Karpas-422 (cell line): ENCODE measurements around the gene RPS2. TPM values are rescaled to one million over a fixed set of nuclear protein-coding genes. Genes with fewer than 3 reads are reported as not detected.
A peak's percentile ranks its signal among the peaks of the same experiment; 100 is the strongest.

Experiments used
- DNase-seq: peaks from one replicate; pipeline ENCODE4 v3.0.0-alpha.2; 2015
- H2AFZ ChIP-seq: fragments of 200-600 bp; sonication (generic); 2 replicates; pipeline ENCODE4 v1.6.1; 2014; ENCODE audit warnings: antibody characterized with exemption, low read length, mixed read lengths
- H3K27ac ChIP-seq: fragments of 200-600 bp; sonication (generic); 2 replicates; pipeline ENCODE4 v1.5.1; 2014; ENCODE audit warnings: mild to moderate bottlenecking, low read length, moderate library complexity
- H3K27me3 ChIP-seq: fragments of 200-600 bp; sonication (generic); 2 replicates; pipeline ENCODE4 v1.6.1; 2014; ENCODE audit warnings: low read length, mixed read lengths
- H3K36me3 ChIP-seq: fragments of 200-600 bp; sonication (generic); 2 replicates; pipeline ENCODE4 v1.6.1; 2014; ENCODE audit warnings: low read length, mixed read lengths; ENCODE audit not compliant: insufficient read depth
- H3K4me1 ChIP-seq: fragments of 200-600 bp; sonication (generic); 2 replicates; pipeline ENCODE4 v1.6.1; 2014; ENCODE audit warnings: mild to moderate bottlenecking, low read length, mixed read lengths
- H3K4me2 ChIP-seq: fragments of 200-600 bp; sonication (generic); 2 replicates; pipeline ENCODE4 v1.6.1; 2014; ENCODE audit warnings: low read length, low read depth, mild to moderate bottlenecking; ENCODE audit not compliant: poor library complexity, severe bottlenecking
- H3K4me3 ChIP-seq: fragments of 200-600 bp; sonication (generic); 2 replicates; pipeline ENCODE4 v1.5.1; 2014; ENCODE audit warnings: mild to moderate bottlenecking, antibody characterized with exemption, low read length, mixed read lengths
- H3K79me2 ChIP-seq: fragments of 200-600 bp; sonication (generic); 2 replicates; pipeline ENCODE4 v1.6.1; 2014; ENCODE audit warnings: mild to moderate bottlenecking, low read length, mixed read lengths
- H3K9ac ChIP-seq: fragments of 200-600 bp; sonication (generic); 2 replicates; pipeline ENCODE4 v1.6.0; 2014; ENCODE audit warnings: low read length
- H3K9me2 ChIP-seq: fragments of 200-600 bp; sonication (generic), shearing (Covaris generic); replicated peaks from 2 replicates; pipeline ENCODE4 v1.6.0; 2014; ENCODE audit warnings: mild to moderate bottlenecking, low read length, moderate library complexity; ENCODE audit not compliant: insufficient read depth
- H3K9me3 ChIP-seq: fragments of 300-700, 200-600 bp; sonication (generic); 2 replicates; pipeline ENCODE4 v1.6.1; 2014; ENCODE audit warnings: low read length, mixed read lengths
- H4K20me1 ChIP-seq: fragments of 200-600 bp; sonication (generic); 2 replicates; pipeline ENCODE4 v1.6.1; 2014; ENCODE audit warnings: mild to moderate bottlenecking, antibody characterized with exemption, low read length, low read depth; ENCODE audit not compliant: insufficient read depth
- total RNA-seq: library from RNA; depleted of rRNA; stranded (reverse); fragments of >200 nt; shearing (Covaris generic); gene quantifications from 2 replicates; pipeline ENCODE4 v1.2.3, GENCODE V29; 2014; ENCODE audit warnings: low replicate concordance

RPS2 gene
- total RNA-seq, 1 experiment from 2014 or later = 3,837 TPM

GRCh38 chr16:1946495-1947368 lies 17.9 kb downstream of the RPS2 start:
- Histone ChIP-seq H3K79me2 (no peaks in the 10 kb centered on the region), H2AFZ (no peak overlapping the region), H3K9me3 (no peaks in the 10 kb centered on the region), H3K36me3 (no peaks in the 10 kb centered on the region), H3K27me3 (no peaks in the 10 kb centered on the region), H3K4me1 (peaks cover 17% of the 10 kb centered on the region), H3K9me2 (no peaks in the 10 kb centered on the region), H3K4me3 (no peak overlapping the region), H3K4me2 (no peak overlapping the region), H4K20me1 (no peaks in the 10 kb centered on the region; the same call in 1 of the 2 replicates), H3K27ac (no peak overlapping the region), H3K9ac (no peak overlapping the region)
- no peak for DNase-seq

DNA sequence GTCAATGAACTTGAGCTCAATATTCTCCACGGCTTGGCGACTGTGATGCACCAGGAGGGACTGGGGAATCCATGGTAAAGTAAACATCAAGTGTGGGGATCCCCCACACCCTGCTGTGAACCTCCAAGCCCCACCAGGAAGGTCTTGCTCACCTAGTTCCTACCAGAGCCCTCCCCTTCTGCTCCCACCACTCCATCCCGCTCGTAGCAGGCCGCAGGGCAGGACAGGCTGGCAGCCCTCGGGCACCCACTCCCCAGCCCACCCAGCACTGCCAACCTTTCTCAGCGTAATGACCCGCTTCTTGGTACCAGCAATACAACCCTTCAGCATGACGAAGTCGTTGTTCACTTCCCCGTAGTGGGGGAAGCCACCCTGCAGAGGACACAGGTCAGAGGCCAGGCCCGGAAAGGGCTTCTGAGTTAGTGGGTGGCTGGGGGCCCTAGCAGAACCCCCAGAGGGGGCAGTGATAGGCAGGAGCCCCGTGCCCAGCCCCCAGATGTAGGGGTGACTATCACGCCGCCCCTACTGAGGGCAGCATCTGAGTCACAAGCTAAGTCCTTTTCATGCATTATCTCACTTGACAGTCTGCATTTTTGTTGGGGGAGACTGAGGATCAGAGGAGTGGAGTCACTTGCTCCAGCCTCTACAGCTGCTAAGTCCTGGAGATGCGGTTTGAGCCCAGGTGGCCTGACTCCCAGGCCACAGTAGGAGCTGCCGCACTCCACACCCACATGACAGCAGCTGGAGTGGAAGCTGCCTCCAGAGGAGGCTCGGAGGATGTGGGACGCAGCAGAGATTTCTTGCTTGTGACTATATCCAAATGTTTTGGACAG lies 18.9 kb downstream of the RPS2 start:
- Histone ChIP-seq H3K27ac (no peak overlapping the region), H2AFZ (no peak overlapping the region), H3K4me1 (peaks cover 21% of the 10 kb centered on the region), H3K27me3 (no peaks in the 10 kb centered on the region), H4K20me1 (no peaks in the 10 kb centered on the region; the same call in 1 of the 2 replicates), H3K36me3 (no peaks in the 10 kb centered on the region), H3K4me2 (no peak overlapping the region), H3K9me2 (no peaks in the 10 kb centered on the region), H3K9ac (no peak overlapping the region), H3K4me3 (no peak overlapping the region), H3K9me3 (no peaks in the 10 kb centered on the region), H3K79me2 (no peaks in the 10 kb centered on the region)
- no peak for DNase-seq

- no peak overlapping the region for H2AFZ ChIP-seq
- H3K27me3 ChIP-seq = no peaks in the 10 kb centered on the region
- H3K9me3 ChIP-seq = no peaks in the 10 kb centered on the region
- DNase-seq = no peak
- no peaks in the 10 kb centered on the region for H3K36me3 ChIP-seq
- peaks cover 21% of the 10 kb centered on the region for H3K4me1 ChIP-seq
- H3K79me2 ChIP-seq = no peaks in the 10 kb centered on the region
- no peak overlapping the region for H3K27ac ChIP-seq
- no peak overlapping the region for H3K9ac ChIP-seq
- H3K4me2 ChIP-seq = no peak overlapping the region
- H3K9me2 ChIP-seq = no peaks in the 10 kb centered on the region
- H3K4me3 ChIP-seq = no peak overlapping the region
- H4K20me1 ChIP-seq = no peaks in the 10 kb centered on the region; the same call in 1 of the 2 replicates
Measured at GRCh38 chr16:1944612-1945199, 19.9 kb downstream of the RPS2 start.

DNA sequence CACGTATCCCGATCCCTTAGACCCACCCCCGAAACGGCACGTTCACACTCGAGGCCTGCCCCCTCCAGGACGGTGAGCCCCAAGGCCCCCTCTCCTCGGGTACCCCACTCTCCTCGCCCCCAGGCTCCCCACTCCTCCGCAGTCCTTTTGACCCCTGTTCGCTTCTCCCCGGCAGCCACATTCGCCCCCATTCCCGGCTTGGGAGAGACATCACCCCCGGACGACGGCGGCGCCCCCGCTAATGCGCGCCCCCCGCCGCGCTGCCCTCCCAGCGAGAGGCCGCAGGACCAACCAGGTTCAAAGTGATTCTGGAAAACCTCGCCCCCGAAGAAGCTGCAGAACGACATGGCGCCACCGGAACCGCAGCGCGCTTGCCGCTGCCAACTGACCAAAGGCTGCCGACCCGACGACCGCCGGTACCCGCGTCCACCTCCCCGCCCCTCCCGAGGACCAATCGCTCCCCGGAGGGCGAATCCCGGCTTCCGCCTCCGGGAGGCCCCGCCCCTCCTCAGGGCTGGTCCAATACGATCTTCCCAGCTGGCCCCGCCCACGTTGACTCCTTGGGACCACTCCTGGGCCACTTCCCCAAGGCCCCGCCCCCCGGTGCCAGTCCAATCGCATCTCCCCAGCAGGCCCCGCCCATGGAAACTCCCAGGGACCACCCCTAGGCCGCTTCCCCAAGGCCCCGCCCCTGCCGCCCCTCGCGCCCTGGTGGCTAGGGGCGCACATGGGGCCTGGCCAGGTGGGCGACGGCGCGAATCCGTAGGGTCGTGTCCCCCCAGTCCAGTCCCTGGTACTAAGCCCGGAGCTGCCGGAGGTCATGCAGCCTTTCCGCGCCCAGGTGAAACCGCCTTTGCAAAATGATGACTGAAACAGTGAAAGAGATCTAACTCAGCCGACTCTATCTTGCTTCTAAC lies 21.6 kb downstream of the RPS2 start, which contains the start of gene MSRB1:
Gene MSRB1 (minus strand): TSS at position 390 of the 917 bp plus-strand sequence. CDS start 43 bp downstream, at position 347.
- Histone ChIP-seq H3K79me2 (no peaks in the 10 kb centered on the region), H3K4me1 (peaks cover 21% of the 10 kb centered on the region), H2AFZ (peak within 1 kb of the TSS; percentile 98), H3K4me2 (peak within 1 kb of the TSS; percentile 94), H3K9me3 (no peaks in the 10 kb centered on the region), H3K9ac (peak within 1 kb of the TSS; percentile 92), H3K4me3 (peak within 1 kb of the TSS; percentile 96), H3K27me3 (no peaks in the 10 kb centered on the region), H4K20me1 (no peaks in the 10 kb centered on the region; the same call in 1 of the 2 replicates), H3K9me2 (no peaks in the 10 kb centered on the region), H3K36me3 (no peaks in the 10 kb centered on the region), H3K27ac (peak within 1 kb of the TSS; percentile 58)
- DNase-seq = peak; percentile 100

GRCh38 chr16:1942047-1942809 lies 22.4 kb downstream of the RPS2 start:
- DNase-seq = peak; percentile 83
- H3K4me2 ChIP-seq = peak overlapping the region; percentile 94
- H3K9ac ChIP-seq = peak overlapping the region; percentile 92
- no peaks in the 10 kb centered on the region; the same call in 1 of the 2 replicates for H4K20me1 ChIP-seq
- H3K4me3 ChIP-seq = peak overlapping the region; percentile 96
- no peaks in the 10 kb centered on the region for H3K27me3 ChIP-seq
- H3K79me2 ChIP-seq = no peaks in the 10 kb centered on the region
- peak overlapping the region; percentile 58 for H3K27ac ChIP-seq
- H3K4me1 ChIP-seq = peaks cover 21% of the 10 kb centered on the region
- no peaks in the 10 kb centered on the region for H3K9me2 ChIP-seq
- H3K36me3 ChIP-seq = no peaks in the 10 kb centered on the region
- peak overlapping the region; percentile 98; the same call in 1 of the 2 replicates for H2AFZ ChIP-seq
- no peaks in the 10 kb centered on the region for H3K9me3 ChIP-seq

DNA sequence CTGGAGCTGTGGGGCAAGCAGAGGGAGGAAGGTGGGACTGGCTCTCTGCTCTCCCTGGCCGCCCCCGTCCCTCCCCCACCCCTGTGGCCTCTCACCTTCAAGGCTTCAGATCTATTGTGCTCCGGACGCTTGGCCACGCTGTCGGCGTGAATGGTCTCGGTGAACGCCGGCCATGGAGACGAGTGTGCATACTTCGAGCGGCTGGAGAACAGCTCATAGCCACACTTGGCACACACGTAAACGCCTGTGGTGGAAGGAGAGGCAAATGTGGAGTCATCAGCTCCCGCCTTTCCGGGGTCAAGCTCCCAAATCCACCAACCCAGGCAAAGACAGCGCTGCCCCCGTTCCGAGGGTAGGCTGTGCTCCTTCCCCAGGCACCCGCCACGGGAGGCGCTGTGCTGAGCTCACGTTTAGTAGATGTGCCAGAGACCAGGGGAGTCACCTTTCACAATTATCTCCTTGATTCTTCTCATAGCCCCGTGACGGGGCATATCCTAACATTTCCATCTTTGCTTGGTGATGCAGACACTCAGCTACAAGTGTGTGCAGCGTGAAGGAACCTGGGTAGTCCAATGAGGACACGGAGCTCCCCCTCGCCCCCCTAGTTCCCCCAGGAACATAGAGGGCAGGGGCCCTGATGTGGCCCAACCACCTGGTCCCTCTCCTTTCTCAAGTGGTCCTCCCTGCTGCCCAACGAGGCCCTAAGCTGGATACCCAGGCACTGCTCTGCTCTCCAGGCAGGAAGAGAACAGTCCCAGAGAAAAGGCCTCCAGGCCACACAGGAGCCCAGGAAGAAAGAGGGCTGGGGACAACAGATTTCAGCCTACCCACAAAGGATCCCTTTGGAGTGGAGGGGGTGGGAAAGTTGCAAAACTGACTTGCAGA lies 23.2 kb downstream of the RPS2 start:
- Histone ChIP-seq H3K9ac (peak overlapping the region; percentile 92), H3K4me3 (peak overlapping the region; percentile 96), H3K79me2 (no peaks in the 10 kb centered on the region)

More for the DNA sequence above, 23.2 kb downstream of the RPS2 start:
- no peaks in the 10 kb centered on the region; the same call in 1 of the 2 replicates for H4K20me1 ChIP-seq
- H3K4me1 ChIP-seq = peaks cover 21% of the 10 kb centered on the region
- no peak overlapping the region for H2AFZ ChIP-seq
- peak overlapping the region; percentile 94 for H3K4me2 ChIP-seq
- H3K36me3 ChIP-seq = no peaks in the 10 kb centered on the region
- no peaks in the 10 kb centered on the region for H3K9me3 ChIP-seq
- peak overlapping the region; percentile 58 for H3K27ac ChIP-seq
- no peaks in the 10 kb centered on the region for H3K9me2 ChIP-seq
- no peaks in the 10 kb centered on the region for H3K27me3 ChIP-seq
- DNase-seq = no peak
